ENCODE measurements around the gene DNAL4.

- TF ChIP-seq CTCF (IDR thresholded peaks at IDR 0.05) (no peak), POLR2AphosphoS5 (IDR thresholded peaks at IDR 0.05; ENCODE audit: insufficient read depth in 1 of 2, low read depth in 1 of 2) (no peak)
Measured at GRCh38 chr22:38830845-38831108, 36.8 kb upstream of the DNAL4 start.

Measured in vagina (tissue), 2 donors.